COLO668 (cell line): ENCODE measurements around the gene WT1.
"Not testable (repeated sequence)": the region's sequence is repeated elsewhere in the genome, so short reads cannot be mapped to it uniquely, and the experiment has no call there.

Source experiments
- DNase-seq: peaks from one replicate; lab custom pipeline; 2025; ENCODE audit not compliant: unreplicated experiment; lab: John Stamatoyannopoulos, UW

Gene WT1

DNA sequence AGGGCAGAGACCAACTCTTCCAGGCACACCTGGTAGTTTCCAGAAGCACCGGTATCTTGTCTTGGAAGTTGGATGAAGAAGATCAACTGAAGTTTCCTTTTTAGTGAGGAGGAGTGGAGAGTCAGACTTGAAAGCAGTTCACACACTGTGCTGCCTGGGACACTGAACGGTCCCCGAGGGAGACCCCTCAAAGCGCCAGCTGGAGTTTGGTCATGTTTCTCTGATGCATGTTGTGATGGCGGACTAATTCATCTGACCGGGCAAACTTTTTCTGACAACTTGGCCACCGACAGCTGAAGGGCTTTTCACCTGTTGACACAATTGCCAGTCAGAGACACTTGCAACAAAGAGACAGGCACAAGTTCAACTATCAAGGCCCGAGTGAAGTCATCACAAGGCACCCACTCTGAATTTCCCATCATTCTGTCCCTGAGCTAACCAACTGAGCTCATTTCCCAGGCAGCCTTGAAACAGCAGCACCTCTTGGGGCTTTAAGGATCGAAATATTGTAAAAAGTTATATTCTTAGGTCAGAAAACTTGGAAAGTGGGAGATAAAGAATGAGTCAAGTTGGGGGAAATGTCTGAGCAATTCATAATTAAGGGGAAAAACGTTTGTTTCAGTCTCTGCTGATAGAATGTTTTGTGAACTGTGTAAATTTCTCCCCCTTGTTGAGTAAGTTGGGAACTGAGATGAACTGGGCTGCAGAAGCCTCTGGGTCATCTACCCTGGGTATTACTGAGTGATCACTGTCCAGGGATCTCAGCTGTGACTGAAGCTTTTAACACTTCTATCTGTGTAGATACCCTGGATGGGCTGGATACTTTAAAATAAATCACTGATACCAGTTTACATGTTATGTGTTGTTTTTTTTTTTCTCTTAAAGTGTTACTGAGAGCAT is 46.2 kb downstream of the WT1 start:
- DNase-seq = no peak

DNA sequence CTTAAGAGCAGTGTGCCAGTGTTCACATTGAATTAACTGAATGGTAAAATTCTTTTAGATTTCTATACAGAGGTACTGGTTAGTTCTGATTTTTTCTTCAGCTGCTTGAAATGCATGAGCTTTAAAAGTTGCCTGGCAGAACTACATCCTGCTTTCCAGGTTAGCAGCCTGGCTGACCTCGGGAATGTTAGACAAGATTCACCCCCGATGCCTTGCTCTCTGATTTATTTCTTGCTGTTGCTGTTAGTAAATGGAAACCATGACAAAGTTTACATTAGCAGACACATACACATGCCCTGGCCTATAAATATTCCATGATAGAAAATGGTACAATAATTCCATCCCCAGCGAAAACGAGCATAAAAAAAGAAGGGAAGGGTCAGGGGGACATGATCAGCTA is 47.0 kb downstream of the WT1 start:
- DNase-seq = no peak

DNA sequence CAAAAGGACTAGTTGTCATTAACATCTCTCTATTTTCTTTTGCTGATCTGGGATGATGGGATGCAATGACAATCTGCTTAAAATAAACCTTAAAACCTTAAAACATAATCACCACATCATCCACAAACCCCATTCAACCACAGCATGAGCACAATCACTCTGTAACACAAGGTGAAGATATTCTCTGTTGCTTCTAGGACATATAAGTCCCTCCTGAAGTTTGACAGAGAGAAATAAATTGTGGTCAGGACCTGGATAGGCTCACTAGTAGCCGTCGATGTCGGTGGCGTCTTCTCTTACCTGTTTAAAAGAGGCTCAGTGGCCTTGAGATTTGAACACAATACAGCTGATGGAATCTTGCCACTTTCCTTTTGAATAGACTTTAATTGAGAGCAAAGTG is 47.9 kb downstream of the WT1 start:
- DNase-seq = no peak

DNA sequence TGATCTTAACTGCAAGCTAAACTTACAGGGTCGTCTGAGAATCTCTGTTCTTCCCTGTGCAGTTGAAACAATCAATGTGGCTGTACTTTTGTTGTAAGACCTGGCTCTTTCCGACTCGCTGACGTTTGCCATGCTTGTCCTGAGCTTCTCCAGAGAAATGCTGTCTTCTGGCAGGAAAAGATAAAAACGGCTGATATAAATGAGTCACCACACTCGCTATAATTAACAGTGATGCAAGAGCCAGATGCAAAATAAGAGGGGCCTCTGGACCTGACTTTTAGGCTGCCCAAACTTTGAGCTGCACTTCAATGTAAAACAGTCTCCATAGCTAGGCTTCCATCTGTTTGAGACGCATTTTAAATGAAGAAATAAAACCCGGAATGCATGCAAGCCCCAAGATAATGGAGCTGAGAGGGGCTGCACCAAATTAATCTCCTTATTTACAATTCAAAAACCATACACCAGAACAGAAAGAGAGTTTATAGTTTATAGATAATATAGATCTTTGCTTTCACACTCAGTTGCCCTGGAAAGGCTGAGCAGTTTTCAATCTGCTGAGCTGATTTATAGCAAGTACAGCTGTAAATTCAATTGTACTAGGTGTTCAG is 48.5 kb downstream of the WT1 start:
- no peak for DNase-seq

DNA sequence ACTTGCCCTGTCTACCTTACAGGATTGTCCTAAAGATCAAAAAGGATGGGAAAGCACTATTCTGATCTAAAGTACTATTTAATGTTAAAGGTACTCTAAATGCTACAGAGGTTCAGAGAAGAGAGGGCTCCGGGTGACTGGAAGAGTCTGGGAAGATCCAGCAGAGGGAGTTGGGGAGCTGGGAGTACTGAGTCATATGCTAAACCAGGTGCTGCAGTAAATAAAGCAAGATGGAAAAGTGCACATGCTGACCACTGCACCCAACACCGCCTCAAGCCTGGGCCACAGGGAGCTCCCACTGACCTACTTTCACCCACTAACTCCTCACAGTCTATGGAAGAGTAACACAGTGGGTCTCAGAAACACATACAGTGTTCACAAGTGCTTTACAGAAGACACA is 49.3 kb downstream of the WT1 start:
- peak; percentile 2 for DNase-seq

DNA sequence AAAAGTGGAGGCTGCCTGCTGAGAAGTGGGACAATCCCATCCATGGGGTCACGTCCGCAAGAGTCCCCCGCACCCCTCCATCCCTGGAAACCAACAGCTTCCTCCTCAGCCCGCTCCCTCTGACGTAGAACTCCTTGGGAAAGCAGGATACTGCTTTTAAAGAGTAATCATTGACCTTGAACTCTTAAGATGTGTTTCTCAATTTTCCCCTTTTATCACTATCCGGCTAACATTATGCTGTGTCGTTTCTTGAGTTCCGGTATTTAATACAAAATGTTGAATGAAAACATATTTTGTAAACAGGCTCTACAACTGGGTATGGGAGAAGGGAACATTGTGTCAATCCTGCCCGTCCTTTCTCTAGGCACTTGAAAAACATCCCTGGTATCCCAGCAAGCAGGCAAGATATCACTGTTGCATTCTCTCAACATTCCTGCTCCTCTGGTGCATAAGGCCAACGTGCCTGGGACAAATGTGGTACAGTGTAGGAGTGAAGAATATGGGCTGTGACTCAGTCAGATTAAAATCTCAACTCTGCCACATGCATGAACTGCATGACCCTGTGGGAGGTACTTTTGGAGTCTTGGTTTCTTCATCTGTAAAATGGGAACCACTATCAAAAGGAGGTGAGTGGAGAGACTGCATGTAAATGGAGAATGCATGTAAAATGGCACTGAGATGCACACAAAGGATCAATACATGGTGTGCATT is 52.8 kb downstream of the WT1 start:
- DNase-seq = no peak

DNA sequence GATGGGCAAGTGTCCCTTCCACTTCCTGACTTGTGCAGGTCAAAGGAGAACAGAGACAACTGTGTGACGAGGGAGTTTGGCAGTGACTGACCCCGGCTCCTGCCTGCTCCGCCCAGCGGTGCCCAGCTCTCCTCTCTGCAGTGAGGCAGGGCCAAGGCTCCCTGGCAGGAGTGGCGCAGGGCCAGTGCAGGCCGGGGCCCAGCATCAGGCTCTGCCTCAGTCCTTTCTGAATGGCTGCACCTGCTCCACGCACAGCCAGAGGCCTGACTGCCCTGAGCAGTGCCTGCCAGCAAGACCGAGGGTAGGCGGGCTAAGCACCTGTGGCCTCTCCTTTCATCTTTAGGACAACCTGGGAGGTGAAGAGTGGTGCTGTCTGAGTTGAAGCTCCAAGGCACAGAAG is 54.2 kb downstream of the WT1 start:
- no peak for DNase-seq

DNA sequence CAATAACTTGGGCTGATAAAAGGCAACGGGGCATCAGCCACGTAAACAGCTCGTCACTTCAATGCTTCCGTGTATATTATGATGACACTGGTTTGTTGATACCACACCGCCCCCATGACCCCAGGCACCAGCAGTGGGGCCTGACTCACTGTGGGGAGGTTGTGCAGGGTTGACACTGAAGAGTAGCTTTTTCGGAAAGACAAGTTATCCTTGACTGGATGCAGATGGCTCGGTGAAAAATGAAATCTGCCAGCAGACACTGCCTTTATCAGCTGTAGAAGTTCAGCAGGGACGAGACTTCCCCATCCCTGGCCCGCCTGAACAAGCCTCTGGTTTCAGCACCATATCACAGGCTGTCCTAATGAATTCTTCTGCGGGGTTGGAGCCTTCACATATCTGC is 55.6 kb downstream of the WT1 start:
- DNase-seq = no peak

DNA sequence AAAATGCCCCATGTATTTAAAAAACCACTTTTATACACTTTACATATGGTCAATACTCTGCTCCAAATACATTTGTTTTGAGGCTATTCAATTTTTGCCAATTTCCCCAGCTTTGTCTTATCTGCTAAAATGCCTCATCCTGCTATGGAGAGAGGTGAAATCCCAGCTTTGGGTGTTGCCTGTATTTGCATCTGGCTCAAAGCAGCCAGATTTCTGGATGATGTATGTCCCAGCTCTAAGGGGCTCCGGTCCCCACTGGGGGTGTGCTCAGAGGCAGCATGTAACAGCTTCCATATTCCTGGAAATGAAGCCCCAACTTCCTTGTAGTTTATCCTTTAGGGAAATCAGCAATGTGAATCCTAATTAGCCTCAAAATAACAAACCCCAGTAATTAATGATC is 59.5 kb downstream of the WT1 start:
- DNase-seq = no peak

DNA sequence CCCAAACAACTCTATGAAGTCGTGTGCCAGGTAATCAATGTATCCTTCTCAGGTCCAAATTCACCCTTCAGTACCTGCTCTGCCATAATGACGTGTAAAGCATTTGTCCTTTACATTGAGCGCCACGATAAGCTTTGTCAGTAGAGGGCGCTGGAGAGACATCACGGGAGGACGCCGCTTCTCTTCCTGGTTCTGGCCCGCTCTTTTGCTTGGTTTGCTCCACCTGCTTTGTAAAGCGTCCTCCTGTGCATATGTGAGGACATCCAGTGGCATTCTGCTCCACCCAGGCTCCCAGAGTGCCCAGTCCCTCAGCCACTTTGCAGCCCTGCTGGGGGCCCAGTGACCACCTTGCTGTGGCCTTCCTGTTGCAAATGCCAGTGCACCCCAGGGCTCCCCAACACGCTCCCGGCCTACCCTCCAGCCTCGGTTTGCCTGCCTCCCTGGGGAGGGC is 61.1 kb downstream of the WT1 start:
- peak; percentile 49 for DNase-seq

DNA sequence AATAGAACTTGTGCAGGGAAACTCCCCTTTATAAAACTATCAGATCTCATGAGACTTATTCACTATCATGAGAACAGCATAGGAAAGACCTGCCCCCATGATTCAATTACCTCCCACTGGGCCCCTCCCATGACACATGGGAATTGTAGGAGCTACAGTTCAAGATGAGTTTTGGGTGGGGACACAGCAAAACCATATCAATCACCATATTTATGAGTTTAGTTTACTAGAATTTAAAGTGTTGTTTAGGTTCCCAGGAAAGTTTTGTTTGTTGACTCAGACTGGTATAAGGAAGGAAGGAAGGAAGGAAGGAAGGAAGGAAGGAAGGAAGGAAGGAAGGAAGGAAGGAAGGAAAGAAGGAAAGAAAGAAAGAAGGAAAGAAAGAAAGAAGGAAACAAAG is 65.4 kb downstream of the WT1 start:
- not testable (repeated sequence) for DNase-seq

DNA sequence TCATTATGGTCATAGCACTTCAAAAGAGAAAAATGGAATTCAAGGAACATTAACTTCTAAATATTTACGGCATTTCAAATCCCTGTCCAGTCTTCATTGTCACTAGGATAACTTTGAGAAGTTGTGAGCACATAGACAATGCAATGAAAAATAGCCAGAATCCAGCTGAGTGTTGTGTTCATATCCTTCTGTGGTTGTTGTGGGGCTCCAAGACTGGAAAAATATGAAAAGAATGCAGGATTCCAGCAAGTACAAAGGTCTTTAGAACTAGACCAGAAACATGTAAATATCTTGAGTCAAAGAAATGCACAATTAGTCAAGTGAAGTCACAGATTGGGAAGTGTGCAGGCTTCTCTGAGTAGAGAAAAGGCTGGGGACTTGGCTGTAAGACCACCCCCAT is 68.7 kb downstream of the WT1 start:
- DNase-seq = no peak

DNA sequence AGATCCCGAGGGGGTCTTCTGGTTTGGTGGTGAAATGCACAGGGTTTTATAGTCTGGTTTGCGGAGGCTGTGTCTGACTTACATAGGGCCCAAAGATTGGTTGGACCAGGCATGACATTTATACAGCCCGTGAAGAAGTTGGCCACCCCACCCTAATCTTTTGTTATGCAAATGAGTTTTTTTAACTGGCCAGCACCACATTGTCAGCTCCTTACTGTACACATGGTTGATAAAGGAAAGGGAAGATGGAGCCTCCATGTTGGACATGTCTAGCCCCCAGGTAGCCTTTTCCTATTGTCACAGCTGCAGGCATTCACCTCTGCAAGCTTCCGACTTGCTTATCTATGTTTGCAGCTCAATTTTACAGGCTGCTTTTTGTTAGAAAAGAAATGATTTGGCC is 70.1 kb downstream of the WT1 start:
- DNase-seq = no peak

DNA sequence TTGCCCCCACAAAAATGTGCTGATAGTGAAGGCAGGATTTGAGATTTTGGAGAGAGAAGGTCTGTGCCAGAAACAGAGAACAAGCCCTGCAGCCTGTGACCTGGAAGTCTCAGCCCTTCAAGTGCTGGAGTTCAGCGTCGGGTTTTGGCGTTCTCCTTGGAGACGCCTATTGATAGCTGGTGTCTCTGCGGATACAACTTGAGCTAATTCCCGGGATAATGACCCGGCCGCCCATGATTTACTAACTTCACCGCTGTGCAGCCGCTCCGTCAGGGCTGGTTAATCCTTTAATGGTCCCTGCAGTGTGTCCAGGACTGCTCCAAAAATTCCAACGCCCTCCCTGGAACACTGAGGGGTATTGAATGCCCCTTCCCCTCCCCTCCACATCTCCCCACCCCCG is 76.6 kb downstream of the WT1 start:
- no peak for DNase-seq

DNA sequence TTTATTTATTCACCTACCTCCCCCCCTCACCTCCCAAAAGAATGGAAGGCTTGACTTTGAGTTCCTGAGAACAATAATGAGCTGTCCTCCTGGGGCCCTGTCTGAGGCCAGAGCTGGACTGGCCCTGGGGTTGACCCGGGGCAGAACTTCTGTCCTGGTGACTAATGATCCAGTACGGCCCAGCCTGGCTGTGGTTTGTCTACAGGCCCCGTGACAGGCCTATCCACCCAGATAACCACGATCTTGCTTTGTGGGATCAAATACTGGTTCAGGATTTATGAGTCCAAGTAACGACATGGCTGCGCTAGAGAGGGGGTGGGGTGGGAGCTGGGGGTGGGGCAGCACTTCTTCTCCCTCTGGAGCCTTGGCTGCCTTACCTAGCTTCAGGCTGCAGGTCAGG is 81.5 kb downstream of the WT1 start:
- no peak for DNase-seq

DNA sequence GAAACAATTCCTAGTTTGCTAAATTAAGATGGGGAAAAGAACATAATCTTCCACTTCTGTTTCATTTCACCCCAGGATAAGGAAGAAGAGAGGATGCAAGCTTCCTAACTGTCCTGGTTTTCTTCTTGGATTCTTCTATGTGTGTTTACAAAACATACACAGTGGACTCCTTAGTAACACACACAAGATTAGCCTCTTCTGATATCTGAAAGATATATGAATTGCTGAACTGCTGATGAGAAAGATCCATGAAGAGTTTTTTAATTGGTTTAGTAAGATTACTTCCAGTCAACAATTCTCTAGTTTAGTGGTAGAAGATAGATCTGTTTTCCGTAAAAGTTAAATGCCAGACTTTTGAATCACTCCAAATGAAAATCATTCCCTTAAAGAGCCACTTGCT is 86.8 kb downstream of the WT1 start:
- DNase-seq = no peak

DNA sequence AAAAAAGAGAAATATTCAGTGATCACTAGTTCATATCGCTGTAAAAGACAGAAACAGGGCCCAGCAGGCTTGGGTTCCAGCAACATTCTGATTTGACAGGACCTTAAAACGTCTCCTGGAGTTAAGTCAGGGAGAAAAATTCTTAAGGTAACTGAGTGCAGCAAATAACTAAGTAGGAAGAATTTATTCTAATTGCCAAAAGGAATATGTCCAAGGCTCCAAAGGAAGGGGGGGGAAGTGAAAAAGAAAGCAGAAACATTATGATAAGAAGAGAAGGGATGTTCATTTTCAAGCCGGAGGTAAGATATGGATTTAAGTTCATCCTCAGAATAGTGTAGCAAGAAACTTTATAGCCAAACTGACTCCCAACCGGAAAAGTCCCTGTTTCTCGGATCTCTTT is 90.4 kb downstream of the WT1 start:
- DNase-seq = no peak

DNA sequence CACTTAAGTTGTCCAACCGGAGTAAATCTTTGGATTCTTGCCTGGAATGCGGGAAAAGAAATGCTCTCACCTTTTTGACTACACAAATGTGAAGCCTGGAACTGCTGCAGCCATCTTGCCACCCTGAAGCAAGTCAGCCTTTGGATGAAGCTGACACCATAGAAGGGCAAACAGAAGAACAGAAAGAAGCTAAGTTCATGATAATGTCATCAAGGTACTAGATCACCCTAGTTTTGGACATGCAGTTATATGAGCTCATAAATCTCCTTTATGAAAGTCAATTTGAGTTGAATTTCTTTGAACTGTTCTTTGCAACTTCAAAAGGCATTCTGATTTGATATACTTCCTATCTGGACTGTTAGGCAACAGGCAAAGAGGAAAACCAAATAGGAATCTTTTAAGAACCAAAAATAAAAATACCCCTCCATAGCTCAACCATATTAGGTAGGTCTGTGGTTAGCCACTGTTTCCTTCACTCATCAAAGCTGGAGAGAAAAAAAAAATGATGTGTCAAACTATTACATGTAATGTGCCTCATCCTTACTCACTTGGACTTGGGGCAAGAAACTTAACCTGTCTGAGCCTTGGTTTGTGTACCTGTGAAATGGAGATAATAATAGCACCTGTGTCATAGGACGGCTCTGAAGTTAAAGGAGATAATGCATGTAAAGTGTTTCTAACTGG is 91.9 kb downstream of the WT1 start:
- no peak for DNase-seq

DNA sequence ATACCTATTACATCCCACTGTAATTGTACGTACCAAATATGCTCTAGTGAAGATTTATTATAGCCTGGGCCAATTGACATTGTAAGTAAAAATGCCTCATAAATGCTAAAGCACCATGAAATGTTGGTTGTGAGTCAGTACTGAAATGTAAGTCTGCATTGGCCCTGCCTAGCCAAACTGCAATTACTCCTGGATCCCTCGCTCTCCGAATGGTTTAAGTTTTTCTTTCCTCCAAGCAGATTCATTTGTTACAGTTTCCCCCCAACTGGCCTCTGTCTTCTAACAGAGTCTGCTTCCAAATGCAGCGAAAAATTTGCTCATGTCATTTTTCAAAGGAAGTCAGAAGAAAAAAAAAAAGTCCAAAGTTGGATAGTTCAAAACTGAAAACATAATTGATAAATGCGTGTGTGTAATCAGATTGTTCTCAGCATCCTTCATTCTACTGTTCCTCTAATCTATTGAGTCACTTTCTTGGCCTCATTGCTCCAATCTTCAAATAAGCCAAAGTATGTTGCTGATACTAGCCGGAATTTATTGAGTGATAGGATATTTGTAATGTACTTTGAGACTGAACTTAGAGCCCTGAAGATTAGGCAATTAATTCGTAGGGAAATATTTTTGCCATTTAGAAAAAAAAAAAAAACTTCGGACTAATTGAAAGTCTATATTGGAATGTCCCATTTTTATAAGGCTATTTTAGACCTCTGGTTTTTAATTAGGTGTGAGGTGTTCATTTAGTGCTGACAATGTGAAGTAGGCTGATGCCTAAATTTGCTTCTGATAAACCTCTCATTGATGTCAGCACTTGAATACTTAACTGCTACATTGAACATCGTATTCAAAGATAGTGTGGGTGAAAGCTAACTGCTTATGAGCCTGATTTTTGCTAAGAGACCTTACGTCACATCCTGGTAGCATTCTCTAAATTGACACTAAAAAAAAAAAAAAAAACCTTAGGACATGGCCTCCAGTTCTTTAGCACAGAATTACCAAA is 93.4 kb downstream of the WT1 start:
- no peak for DNase-seq

DNA sequence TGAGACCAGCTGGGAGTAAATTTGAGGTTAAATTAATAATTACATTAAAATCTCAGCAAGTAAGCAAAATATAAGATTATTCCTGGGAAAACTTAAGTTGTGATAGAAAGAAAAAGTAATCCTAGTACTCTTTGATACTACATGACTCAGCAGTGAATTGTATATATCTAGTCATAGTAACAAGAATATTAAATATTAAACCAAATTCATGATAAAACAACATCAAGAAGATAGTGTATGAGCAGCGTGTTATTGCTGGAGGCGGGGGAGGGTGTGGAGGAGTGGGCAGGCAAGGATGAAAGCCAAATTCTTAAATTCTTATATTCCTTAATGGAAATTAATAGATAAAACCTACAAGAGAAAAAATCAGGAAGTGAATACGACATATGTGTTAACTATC is 95.2 kb downstream of the WT1 start:
- no peak for DNase-seq
